OCI-LY7 (cell line): ENCODE data around the gene COL15A1.

ENCODE experiments used
- CTCF ChIP-seq: fragments of 200-600 bp; sonication (generic); conservative IDR thresholded peaks from 2 replicates; pipeline ENCODE4 v1.5.1; 2014; ENCODE audit warnings: mild to moderate bottlenecking, antibody characterized with exemption, low read length, moderate library complexity, mixed read lengths
- EZH2phosphoT487 ChIP-seq: fragments of 200-600 bp; sonication (generic); IDR thresholded peaks from 2 replicates; pipeline ENCODE4 v1.6.1; 2018; ENCODE audit warnings: low read depth, borderline replicate concordance, mild to moderate bottlenecking, mixed run types, antibody characterized with exemption, low read length, moderate library complexity, mixed read lengths

GRCh38 chr9:99035313-99035712, 91.6 kb downstream of the COL15A1 start:
- TF ChIP-seq CTCF (no peak), EZH2phosphoT487 (no peak)
